Neuronal stem cell (in vitro differentiated cells): ENCODE data around the gene HMX1.

Experiments used
- DNase-seq: peaks from one replicate; pipeline ENCODE4 v3.0.0-alpha.2; 2013; ENCODE audit warnings: low spot score
- H2AFZ ChIP-seq: one replicate; pipeline ENCODE4 v1.6.1; 2013; ENCODE audit warnings: mild to moderate bottlenecking, low read length, inconsistent platforms
- H2AK5ac ChIP-seq: 2 replicates; pipeline ENCODE4 v1.6.1; 2013; ENCODE audit warnings: low read depth, mild to moderate bottlenecking, inconsistent platforms, low read length, moderate library complexity, mixed read lengths
- H2BK120ac ChIP-seq: 2 replicates; pipeline ENCODE4 v1.6.1; 2013; ENCODE audit warnings: low read depth, mild to moderate bottlenecking, inconsistent platforms, low read length, moderate library complexity, mixed read lengths
- H2BK12ac ChIP-seq: one replicate; pipeline ENCODE4 v1.6.1; 2013; ENCODE audit warnings: low read length, inconsistent platforms
- H2BK15ac ChIP-seq: 2 replicates; pipeline ENCODE4 v1.6.1; 2013; ENCODE audit warnings: mild to moderate bottlenecking, low read length, inconsistent platforms, mixed read lengths
- H2BK5ac ChIP-seq: one replicate; pipeline ENCODE4 v1.6.1; 2013; ENCODE audit warnings: inconsistent platforms, mild to moderate bottlenecking, low read length, moderate library complexity
- H3K14ac ChIP-seq: one replicate; pipeline ENCODE4 v1.6.1; 2013; ENCODE audit warnings: low read length, inconsistent platforms
- H3K18ac ChIP-seq: 2 replicates; pipeline ENCODE4 v1.6.1; 2013; ENCODE audit warnings: low read length, inconsistent platforms
- H3K23ac ChIP-seq: 2 replicates; pipeline ENCODE4 v1.6.1; 2013; ENCODE audit warnings: low read depth, mild to moderate bottlenecking, mixed read lengths, low read length, inconsistent platforms; ENCODE audit not compliant: poor library complexity
- H3K27ac ChIP-seq: replicated peaks from 3 replicates; pipeline ENCODE4 v1.5.1; 2013; ENCODE audit warnings: low read length, inconsistent platforms
- H3K27me3 ChIP-seq, 3 experiments: 2 replicates each; pipeline ENCODE4 v1.6.1; 2013; ENCODE audit warnings: low read length in 3 of 3, mild to moderate bottlenecking in 2 of 3, inconsistent platforms in 1 of 3, low read depth in 1 of 3, mixed read lengths in 1 of 3, moderate library complexity in 1 of 3; ENCODE audit not compliant: control insufficient read depth in 3 of 3, insufficient read depth in 3 of 3
- H3K36me3 ChIP-seq, 2 donors: replicated peaks in 1 of 2; 2 replicates each; pipeline ENCODE4 v1.6.1; 2013; ENCODE audit warnings: low read length in 2 of 2; ENCODE audit not compliant: control insufficient read depth in 2 of 2, insufficient read depth in 2 of 2
- H3K4ac ChIP-seq: 2 replicates; pipeline ENCODE4 v1.6.1; 2013; ENCODE audit warnings: inconsistent platforms, mild to moderate bottlenecking, low read length, moderate library complexity
- H3K4me1 ChIP-seq, 2 donors: 1 replicate in 1 of 2; 2 replicates in 1 of 2; pipeline ENCODE4 v1.6.1; 2013; ENCODE audit warnings: low read length in 2 of 2, low read depth in 1 of 2; ENCODE audit not compliant: control insufficient read depth in 2 of 2, insufficient read depth in 1 of 2
- H3K4me2 ChIP-seq: one replicate; pipeline ENCODE4 v1.6.1; 2013; ENCODE audit warnings: mild to moderate bottlenecking, low read length, inconsistent platforms; ENCODE audit not compliant: insufficient read depth, poor library complexity, severe bottlenecking
- H3K4me3 ChIP-seq, 2 donors: 2 replicates each; pipeline ENCODE4 v1.5.1; 2013; ENCODE audit warnings: low read length in 2 of 2, mild to moderate bottlenecking in 2 of 2, inconsistent platforms in 1 of 2, moderate library complexity in 1 of 2
- H3K79me1 ChIP-seq: one replicate; pipeline ENCODE4 v1.6.1; 2013; ENCODE audit warnings: low read depth, mild to moderate bottlenecking, inconsistent platforms, low read length, moderate library complexity
- H3K9ac ChIP-seq: one replicate; pipeline ENCODE4 v1.6.1; 2013; ENCODE audit warnings: mild to moderate bottlenecking, low read depth, low read length, inconsistent platforms; ENCODE audit not compliant: poor library complexity
- H3K9me3 ChIP-seq, 2 donors: replicated peaks in 1 of 2; 2 replicates each; pipeline versions ENCODE3 to v1.6.1; 2013; ENCODE audit warnings: low read length in 2 of 2, mild to moderate bottlenecking in 2 of 2, inconsistent platforms in 1 of 2, low read depth in 1 of 2, mixed read lengths in 1 of 2, moderate library complexity in 1 of 2; ENCODE audit not compliant: control insufficient read depth in 2 of 2, insufficient read depth in 1 of 2
- H4K8ac ChIP-seq: one replicate; pipeline ENCODE4 v1.6.1; 2013; ENCODE audit warnings: low read depth, mild to moderate bottlenecking, inconsistent platforms, low read length, moderate library complexity
- H4K91ac ChIP-seq: one replicate; pipeline ENCODE4 v1.6.1; 2013; ENCODE audit warnings: low read length, low read depth, mild to moderate bottlenecking, inconsistent platforms; ENCODE audit not compliant: poor library complexity
- WGBS, 2 donors: extraction: QIAGEN DNeasy Blood & Tissue Kit; methylation state at CpG; one replicate each; pipeline ENCODE4 v1.1.7; 2013; ENCODE audit warnings: missing lambda C conversion rate in 2 of 2, mixed read lengths in 1 of 2; ENCODE audit not compliant: insufficient read length in 2 of 2, insufficient replicate concordance in 1 of 2; ENCODE audit errors: extremely low coverage in 2 of 2; 5-methylcytosine and 5-hydroxymethylcytosine counted together

The HMX1 gene

DNA sequence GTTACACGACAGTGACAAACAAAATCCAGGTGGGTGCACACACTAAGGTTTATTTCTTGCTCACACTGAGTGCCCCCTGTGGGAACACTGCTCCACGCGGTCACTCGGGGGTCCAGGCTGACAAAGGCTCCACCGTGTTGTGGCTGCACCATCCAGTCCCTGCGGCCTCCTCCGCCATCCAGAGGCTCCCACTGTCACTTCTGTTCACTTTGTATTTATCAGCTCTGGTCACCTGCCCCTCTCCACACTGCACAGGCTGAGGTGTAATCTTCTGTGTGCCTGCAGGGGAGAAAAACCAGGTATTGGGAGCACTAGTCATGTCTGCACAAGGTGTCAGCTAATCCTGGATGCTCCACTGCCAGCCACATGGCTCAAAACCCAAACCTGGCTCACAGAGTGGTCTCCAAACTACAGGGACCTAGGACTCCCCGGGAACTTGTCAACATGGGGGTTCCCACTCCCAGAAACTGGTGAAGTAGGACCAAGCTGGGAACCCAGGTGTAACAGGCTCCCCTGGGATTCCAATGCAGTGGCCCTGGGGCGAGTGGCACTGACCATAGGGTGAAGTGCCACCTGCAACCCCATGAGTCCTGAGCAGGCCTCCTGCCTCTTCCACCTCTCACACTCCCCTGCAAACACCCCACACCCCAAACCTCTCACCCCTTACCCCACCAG lies 25.5 kb downstream of the HMX1 start:
- Histone ChIP-seq H3K18ac (no peak overlapping the region), H2AFZ (no peak overlapping the region), H3K4me2 (no peak overlapping the region), H4K91ac (no peak overlapping the region), H3K23ac (no peak overlapping the region), H3K27me3 (peaks cover 0 to 7% (median 0%) of the 10 kb centered on the region in 3 experiments), H3K14ac (no peak overlapping the region), H3K4me3 (no peak overlapping the region), H2BK120ac (no peak overlapping the region), H3K4ac (no peak overlapping the region), H3K27ac (no peak overlapping the region), H2AK5ac (no peak overlapping the region), H3K36me3 (no peaks in the 10 kb centered on the region), H2BK12ac (no peak overlapping the region), H2BK5ac (no peak overlapping the region), H3K4me1 (peaks cover 0 to 1% of the 10 kb centered on the region in 2 donors), H3K9ac (no peak overlapping the region), H4K8ac (no peak overlapping the region), H3K9me3 (peaks cover 0 to 8% of the 10 kb centered on the region in 2 donors), H3K79me1 (no peaks in the 10 kb centered on the region), H2BK15ac (no peak overlapping the region)
- no CpG with 5 or more reads among the region's 9 CpGs for WGBS, 2 donors
- no peak for DNase-seq

DNA sequence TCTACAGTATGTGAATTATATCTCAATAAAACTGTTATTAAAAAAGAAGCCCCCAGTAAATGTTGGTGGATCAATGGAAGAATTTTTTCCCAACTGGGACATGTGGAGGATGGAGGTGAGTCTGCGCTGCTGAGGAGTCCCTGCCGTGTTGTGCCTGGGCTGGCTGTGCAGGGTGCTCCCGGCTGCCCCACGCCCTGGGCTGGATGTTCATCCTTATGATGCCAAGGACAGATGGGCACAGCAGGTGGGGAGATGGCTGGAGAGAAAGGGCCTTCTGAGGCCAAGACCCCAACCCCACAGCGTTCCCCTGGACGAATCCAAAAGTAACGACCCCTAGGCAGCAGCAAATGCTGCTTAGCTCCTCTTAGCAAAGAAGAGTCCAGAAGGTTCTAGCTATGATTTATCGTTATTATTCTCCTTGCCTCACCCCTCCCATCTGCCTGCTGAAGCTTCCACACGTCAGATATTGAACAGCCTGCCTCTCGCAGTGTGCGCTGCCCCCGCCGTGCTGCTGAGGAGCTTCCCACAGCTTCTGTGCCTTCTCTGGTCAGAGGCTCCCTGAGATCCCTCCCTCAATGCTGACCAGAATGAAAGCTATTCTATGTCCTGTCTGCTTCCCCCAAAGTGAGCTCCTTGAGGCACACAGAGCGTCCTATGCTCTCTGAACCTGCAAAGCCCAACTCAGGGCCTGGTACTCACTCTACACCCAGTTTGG lies 26.5 kb downstream of the HMX1 start:
- Histone ChIP-seq H2BK15ac (no peak overlapping the region), H3K27ac (no peak overlapping the region), H3K23ac (no peak overlapping the region), H3K14ac (no peak overlapping the region), H2BK5ac (no peak overlapping the region), H3K4ac (no peak overlapping the region), H2AFZ (no peak overlapping the region), H3K9me3 (peaks cover 0 to 8% of the 10 kb centered on the region in 2 donors), H3K4me2 (no peak overlapping the region), H2BK12ac (no peak overlapping the region), H4K8ac (no peak overlapping the region), H2AK5ac (no peak overlapping the region), H3K4me3 (no peak overlapping the region), H3K36me3 (no peaks in the 10 kb centered on the region), H3K18ac (no peak overlapping the region), H3K27me3 (peaks cover 0 to 7% (median 0%) of the 10 kb centered on the region in 3 experiments), H2BK120ac (no peak overlapping the region), H3K9ac (no peak overlapping the region), H3K4me1 (peaks cover 0 to 1% of the 10 kb centered on the region in 2 donors), H3K79me1 (no peaks in the 10 kb centered on the region), H4K91ac (no peak overlapping the region)
- no peak for DNase-seq
- WGBS, 2 donors: no CpG with 5 or more reads among the region's 14 CpGs

GRCh38 chr4:8843597-8843996 lies 28.0 kb downstream of the HMX1 start:
- Histone ChIP-seq H3K4me1 (peaks cover 0 to 1% of the 10 kb centered on the region in 2 donors), H4K8ac (no peak overlapping the region), H2BK15ac (no peak overlapping the region), H2BK5ac (no peak overlapping the region), H3K4me2 (no peak overlapping the region), H3K4ac (no peak overlapping the region), H2BK120ac (no peak overlapping the region), H3K23ac (no peak overlapping the region), H3K27ac (no peak overlapping the region), H3K18ac (no peak overlapping the region), H3K27me3 (peaks cover 0 to 4% (median under 1%) of the 10 kb centered on the region in 3 experiments), H2AK5ac (no peak overlapping the region), H3K4me3 (no peak overlapping the region), H2BK12ac (no peak overlapping the region), H3K14ac (no peak overlapping the region), H3K9ac (no peak overlapping the region), H3K79me1 (no peaks in the 10 kb centered on the region), H2AFZ (no peak overlapping the region), H3K36me3 (no peaks in the 10 kb centered on the region), H4K91ac (no peak overlapping the region), H3K9me3 (peaks cover 0 to 8% of the 10 kb centered on the region in 2 donors)
- DNase-seq: no peak
- no CpG with 5 or more reads among the region's 3 CpGs for WGBS, 2 donors

DNA sequence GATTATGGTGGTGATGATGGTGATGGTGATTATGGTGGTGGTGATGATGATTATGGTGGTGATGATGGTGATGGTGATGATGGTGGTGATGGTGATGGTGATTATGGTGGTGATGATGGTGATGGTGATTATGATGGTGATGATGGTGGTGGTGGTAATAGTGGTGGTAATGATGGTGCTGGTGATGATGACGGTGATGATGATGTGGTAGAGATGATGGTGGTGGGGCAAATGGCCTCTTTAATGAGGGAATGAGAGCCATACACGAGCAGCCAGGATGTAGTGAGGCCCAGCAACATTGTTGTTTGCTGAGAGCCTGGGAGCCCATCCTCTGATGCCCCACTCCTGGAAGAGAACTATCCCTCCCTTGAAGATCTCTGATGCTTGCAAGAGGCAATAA lies 29.0 kb downstream of the HMX1 start:
- no peak overlapping the region for H2BK120ac ChIP-seq
- no peak overlapping the region for H4K91ac ChIP-seq
- H3K27me3 ChIP-seq: peaks cover 0 to 4% (median 2%) of the 10 kb centered on the region in 3 experiments
- H3K27ac ChIP-seq: no peak overlapping the region
- H3K9me3 ChIP-seq: peaks cover 0 to 8% of the 10 kb centered on the region in 2 donors
- no CpG with 5 or more reads among the region's 2 CpGs for WGBS, 2 donors
- no peak overlapping the region for H2BK12ac ChIP-seq
- no peak overlapping the region for H2AK5ac ChIP-seq
- H3K9ac ChIP-seq: no peak overlapping the region
- H3K4me1 ChIP-seq: peaks cover 0 to 2% of the 10 kb centered on the region in 2 donors
- no peak overlapping the region for H3K18ac ChIP-seq
- H3K79me1 ChIP-seq: no peaks in the 10 kb centered on the region
- H3K4me3 ChIP-seq: no peak overlapping the region
- no peak overlapping the region for H3K4me2 ChIP-seq
- H3K23ac ChIP-seq: no peak overlapping the region
- no peak overlapping the region for H4K8ac ChIP-seq
- H2AFZ ChIP-seq: no peak overlapping the region
- H2BK15ac ChIP-seq: no peak overlapping the region
- H3K36me3 ChIP-seq: no peaks in the 10 kb centered on the region
- H2BK5ac ChIP-seq: no peak overlapping the region
- H3K4ac ChIP-seq: no peak overlapping the region
- DNase-seq: no peak
- H3K14ac ChIP-seq: no peak overlapping the region
